ENCODE results near the gene CXCL5. TPM values are rescaled to one million over a fixed set of nuclear protein-coding genes. Genes with fewer than 3 reads are reported as not detected.
"Not testable (repeated sequence)": the region's sequence is repeated elsewhere in the genome, so short reads cannot be mapped to it uniquely, and the experiment has no call there.

CXCL5 gene
- total RNA-seq, 1 donor from 2014 or later, result 0.13 TPM

DNA sequence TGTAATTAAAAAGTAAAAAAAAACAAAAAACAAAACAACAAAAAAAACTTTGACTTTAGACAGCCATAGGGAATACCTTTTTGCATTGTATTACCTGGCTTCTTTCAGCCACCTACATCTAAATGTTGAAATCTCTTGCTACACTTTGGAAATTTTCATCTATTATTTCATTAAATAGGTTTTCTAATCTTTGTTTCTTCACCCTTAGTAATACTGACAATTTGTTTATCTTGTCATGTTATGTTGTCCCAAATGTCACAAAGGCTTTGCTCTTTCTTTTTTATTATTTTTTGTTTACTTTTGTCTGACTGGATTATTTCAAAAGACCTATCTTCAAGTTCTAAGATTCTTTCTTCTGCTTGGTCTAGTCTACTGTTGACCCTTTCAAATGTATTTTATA lies 24.1 kb downstream of the CXCL5 start:
- DNase-seq (ENCODE audit: low read depth, low spot score), result no peak

DNA sequence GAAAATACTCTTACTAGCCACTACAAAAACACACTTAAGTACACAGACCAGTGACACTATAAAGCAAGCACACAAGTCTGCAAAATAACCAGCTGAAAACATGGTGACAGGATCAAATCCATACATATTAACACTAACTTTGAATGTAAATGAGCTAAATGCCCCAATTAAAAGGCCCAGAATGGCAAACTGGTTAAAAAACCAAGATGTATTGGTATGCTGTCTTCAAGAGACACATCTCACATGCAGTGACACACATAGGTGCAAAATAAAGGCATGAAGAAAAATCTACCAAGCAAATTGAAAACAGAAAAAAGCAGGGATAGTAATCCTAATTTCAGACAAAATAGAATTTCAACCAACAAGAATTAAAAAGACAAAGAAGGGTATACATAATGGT lies 27.5 kb downstream of the CXCL5 start:
- no peak for DNase-seq (ENCODE audit: low read depth, low spot score)

DNA sequence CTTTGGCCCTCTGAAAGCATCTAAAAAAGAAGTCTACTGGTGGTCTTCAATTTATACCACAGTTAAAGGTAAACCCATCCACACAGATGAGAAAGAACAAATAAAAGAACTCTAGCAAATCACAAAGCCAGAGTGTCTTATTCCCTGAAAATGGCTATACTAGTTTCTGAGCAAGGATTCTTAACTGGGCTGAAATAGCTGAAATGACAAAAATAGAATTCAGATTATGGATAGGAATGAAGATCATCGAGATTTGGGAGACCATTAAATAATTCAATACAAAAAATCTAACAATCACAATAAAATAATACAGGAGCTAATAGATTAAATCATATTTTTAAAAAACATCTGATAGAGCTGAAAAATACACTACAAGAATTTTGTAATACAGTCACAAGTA lies 28.5 kb downstream of the CXCL5 start:
- DNase-seq (ENCODE audit: low read depth, low spot score), result no peak

DNA sequence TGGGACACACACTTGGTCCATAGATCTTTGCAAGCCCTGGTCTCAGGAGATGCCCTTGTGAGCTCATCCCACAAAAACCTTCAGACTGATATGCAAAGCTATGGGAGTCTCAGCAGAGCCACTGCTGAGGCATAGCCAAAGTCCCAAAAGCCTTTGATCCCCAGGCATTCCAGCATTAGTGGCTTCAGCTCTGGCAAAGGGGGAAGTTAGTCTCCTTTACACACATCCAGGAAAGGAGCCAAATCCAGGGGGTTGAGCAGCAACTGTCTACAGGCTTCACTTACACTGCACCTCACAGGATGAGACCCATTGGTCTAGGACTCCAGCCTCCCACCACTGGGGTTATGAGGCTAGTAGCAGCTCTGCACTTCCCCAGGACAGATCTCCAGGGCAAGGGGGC lies 30.6 kb downstream of the CXCL5 start:
- no peak for DNase-seq (ENCODE audit: low read depth, low spot score)

DNA sequence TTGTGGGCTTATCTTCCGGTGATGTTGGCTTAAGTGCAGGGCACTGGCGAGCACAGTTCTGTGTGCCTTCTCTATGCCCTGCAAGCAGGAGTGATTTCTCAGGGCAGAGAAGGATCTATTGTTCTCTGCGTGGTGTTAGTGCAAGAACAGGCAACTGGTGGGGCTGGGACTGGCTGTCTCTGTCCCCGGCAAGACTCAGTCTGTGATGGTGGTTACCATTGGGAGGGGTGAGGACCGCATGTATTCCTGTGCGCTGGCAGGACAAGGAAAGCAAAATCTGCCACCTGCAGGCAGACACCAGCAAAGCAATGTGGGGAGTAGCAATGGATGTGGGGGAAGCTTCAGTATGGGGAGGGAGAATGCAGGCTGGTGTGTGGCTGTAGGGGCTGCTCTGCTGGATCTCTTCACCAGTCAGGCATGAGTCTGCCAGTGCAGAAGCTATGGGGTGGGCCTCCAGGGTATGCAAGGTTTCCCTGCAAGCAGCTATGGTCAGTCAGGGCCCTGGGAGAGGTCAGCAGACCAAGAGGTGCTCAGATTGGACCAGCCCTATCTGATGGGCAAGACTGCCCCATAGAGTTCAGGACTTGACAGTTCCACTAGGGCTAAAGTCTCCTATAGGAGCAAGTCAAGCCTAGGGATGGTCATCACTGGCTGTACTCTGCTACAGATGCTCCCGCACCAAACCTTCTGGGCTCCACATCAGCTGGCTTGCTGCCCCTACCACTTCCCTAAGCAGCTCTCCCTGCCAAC lies 33.4 kb downstream of the CXCL5 start:
- DNase-seq (ENCODE audit: low read depth, low spot score), result no peak

DNA sequence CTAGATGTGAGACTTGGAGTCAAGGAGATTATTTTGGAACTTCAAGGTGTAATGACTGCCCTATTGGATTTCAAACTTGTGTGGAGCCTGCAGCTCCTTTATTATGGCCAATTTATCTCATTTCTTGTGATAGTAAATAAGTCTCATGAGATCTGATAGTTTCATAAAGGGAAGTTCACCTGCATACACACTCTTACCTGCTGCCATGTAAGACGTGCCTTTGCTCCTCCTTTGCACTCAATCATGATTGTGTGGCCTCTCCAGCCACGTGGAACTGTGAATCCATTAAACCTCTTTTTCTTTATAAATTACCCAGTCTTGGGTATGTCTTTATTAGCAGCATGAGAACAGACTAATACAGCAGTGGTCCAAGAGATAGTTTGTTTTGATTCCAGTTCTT lies 35.8 kb downstream of the CXCL5 start:
- no peak for DNase-seq (ENCODE audit: low read depth, low spot score)

DNA sequence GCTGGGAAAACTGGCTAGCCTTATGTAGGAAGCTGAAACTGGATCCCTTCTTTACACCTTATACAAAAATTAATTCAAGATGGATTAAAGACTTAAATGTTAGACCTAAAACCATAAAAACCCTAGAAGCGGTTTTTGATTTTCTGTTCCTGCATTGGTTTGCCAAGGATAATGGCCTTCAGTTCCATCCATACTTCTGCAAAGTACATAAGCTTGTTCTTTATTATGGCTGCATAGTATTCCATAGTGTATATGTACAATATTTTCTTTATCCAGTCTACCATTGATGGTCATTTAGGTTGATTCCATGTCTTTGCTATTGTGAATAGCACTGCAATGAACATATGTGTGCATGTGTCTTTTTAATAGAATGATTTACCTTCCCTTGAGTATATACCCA lies 39.4 kb downstream of the CXCL5 start:
- DNase-seq (ENCODE audit: low read depth, low spot score), result not testable (repeated sequence)

DNA sequence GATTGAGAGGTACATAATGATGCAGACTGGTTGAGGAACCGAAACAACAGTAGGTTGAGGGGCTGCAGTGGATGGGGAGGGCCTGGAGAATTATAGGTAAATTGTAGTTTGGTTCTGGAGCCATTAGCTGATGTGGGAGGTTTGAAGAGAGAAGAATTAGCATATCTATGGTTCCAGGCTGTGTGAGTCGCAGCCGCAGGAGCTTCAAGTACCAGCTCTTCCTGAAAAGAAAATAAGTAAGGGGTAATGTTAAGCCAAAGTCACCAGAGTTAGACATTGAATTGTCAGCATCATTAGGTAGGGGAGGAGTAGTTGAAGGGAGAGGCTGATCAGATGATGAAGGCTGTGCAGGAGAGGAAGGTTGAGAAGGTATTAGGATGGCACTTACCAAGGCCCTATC lies 46.1 kb downstream of the CXCL5 start:
- no peak for DNase-seq (ENCODE audit: low read depth, low spot score)

DNA sequence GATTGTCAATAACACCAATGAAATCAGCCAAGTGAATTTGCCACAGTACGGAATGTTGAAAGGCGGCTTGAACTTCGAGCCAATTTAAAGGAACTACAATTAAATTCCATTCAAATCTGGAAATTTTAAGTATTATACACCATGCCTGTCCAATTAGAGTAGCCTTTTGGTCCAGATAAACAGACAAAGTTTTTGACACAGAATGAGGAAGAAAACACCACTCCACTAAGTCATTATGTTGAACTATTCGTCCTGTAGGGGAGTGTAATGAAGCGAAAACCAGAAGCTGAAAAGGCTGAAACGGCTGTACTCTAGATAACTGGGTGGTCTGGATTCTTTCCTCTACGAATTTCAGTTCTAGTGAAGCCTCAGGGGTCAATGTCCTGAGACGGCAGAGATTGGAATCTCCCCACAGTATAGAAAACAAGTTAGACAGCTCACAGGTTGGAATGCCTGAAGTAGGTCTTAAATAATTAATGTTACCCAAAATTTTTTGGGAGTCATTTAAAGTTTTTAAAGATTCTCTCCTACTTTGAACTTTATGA lies 48.0 kb downstream of the CXCL5 start:
- not testable (repeated sequence) for DNase-seq (ENCODE audit: low read depth, low spot score)

DNA sequence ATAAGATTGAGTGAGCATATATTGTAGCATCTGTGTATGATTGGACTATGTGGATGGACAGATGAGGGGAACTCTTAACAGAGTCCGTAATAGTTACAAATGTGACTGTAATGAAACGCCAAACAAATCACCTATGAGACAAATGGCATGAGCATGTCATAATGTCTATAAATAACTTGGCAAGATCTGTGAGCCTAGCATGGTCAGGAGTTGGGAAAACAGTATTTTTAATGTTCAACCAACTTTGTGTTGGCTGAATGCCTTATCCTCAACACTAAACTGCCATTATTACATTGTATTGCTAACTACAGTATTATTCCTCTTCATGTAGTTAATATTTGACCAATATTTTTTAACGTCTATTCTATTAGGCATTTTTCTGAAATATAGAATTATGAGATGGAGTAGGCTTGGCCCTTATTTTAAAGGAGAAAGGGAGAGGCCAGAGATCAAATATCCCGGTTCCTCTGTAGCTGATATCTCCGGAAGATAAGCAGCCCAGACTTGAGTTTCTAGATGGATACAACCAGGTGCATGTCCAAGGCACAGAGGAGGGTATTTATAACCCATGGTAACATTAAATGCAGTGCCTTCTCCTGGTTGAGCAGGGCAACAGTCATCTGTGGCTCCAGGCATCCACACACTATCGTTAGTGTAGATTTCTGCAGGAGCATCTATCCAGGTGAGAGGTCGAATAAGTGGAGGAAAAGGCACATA lies 49.3 kb downstream of the CXCL5 start:
- DNase-seq (ENCODE audit: low read depth, low spot score), result no peak

DNA sequence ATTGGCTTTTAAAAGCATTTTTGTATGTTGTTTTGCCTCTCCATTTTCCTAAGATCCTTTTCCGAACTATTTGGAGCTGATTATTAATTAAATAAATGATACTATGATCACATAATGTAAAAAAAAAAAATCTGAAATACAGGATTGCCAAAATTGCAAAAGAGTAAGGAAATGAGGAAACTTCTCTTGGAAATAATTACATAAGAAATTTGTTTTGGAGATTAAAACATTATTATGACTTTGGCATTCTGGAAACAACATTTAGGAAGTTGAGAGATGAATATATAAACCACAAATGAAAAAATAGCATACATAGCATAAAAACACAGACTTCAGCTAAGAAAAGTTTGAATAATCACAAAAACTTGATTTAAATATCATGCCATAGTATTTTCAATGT lies 50.2 kb downstream of the CXCL5 start:
- no peak for DNase-seq (ENCODE audit: low read depth, low spot score)

DNA sequence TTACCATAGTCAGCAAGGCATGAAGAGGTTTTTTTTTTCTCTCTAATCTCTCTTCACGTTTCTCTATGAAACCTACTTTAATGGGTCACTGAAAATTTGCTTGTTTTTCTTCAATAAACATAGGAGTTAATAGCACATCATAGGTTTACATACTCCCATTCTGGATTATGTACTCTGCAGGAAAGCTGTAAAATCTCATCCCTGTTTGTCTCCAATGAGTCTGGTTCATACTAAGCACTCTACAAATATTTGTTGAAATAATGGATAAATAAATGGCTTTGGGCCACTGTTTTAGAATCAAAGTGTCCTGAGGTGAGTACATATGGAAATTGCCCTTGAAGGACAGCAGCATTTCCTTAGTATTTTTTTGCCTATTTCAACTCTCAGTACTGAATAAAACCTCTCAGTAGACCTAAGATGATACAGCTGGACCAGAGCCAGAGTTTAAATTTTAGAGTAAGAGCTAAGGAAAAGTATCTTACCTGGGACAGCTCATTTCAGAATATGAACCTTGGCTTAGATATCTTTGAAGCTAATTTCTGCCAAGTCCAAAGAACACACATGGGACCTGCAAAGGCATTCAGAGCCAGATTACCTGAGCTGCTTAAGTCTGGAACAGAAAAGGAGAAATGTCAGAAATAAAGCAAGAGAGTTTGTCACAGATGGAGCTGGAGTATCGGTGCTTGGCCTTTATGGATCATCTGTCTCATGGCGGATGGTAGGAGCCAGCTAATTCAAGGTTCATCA lies 51.1 kb downstream of the CXCL5 start:
- no peak for DNase-seq (ENCODE audit: low read depth, low spot score)

DNA sequence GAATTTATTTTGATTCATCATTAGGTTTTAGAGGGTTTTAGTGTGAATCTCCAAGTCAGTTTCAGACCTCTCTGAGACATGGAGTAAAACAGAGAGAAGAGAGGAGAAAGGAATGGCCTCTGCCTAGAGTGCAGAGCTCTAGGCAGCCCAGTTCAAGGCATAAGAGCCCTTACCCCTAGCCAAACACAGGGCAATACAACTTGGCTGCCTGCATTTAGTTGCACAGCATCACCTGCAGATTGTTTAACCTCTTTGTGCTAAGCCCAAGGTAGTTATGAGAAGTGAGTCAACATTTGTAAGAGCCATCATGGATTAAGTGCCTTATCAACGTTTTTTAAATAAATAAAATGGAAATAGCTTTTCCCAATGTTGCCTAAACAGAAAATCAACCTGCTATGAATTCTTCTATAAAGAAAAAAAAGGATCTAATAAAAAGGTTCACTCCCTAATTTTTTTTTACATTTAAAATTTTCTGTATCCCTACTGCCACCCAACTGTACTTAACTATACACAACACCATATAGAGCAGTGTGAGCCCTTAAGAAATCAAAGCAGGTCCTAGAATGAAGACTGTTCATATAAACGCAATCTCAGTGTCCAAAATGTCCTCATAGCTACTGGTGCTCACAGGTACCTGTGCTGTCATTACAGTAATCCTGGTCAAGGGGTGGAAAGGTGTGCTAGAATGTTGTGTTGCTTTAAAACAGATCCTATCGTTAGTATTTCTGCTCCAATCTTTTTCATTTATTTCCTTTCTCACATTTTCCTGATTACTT lies 52.6 kb downstream of the CXCL5 start:
- DNase-seq (ENCODE audit: low read depth, low spot score), result no peak

Other genes starting within 250 kb of the CXCL5 start
- gene CXCL6, start 162.0 kb downstream of the CXCL5 start, total RNA-seq, result 3.0 and 18.3 TPM in 2 replicates
- 1.1 TPM in 1 of 2 replicates, not detected in the other for gene PF4V1, start 145.4 kb downstream of the CXCL5 start, total RNA-seq
- gene CXCL1, start 129.3 kb downstream of the CXCL5 start, total RNA-seq, result 53.3 and 90.8 TPM in 2 replicates
- 0.18 TPM in 1 of 2 replicates, not detected in the other for gene PF4, start 16.6 kb downstream of the CXCL5 start, total RNA-seq
- not detected in 2 replicates for gene PPBP, start 10.5 kb downstream of the CXCL5 start, total RNA-seq
- gene CXCL3, start 40.0 kb upstream of the CXCL5 start, total RNA-seq, result 1.2 and 1.5 TPM in 2 replicates
- gene CXCL2, start 100.5 kb upstream of the CXCL5 start, total RNA-seq, result 12.1 and 22.5 TPM in 2 replicates
- 24.3 and 24.7 TPM in 2 replicates for gene MTHFD2L, start 159.4 kb upstream of the CXCL5 start, total RNA-seq

All from pulmonary artery endothelial cell (primary cell).